Measurements from ENCODE around the gene ARGLU1.

ARGLU1 gene

GRCh38 chr13:106561551-106562170 is 6.3 kb downstream of the ARGLU1 start:
- peaks cover 71% of the 10 kb centered on the region for H4K20me1 ChIP-seq (ENCODE audit: control insufficient read depth, insufficient read depth, low read depth, low read length)

GRCh38 chr13:106560821-106561220 is 7.1 kb downstream of the ARGLU1 start:
- Histone ChIP-seq H4K20me1 (ENCODE audit: control insufficient read depth, insufficient read depth, low read depth, low read length) (peaks cover 68% of the 10 kb centered on the region), H3K4me1 (ENCODE audit: control insufficient read depth, low read length) (peaks cover 41% of the 10 kb centered on the region), H3K4me3 (ENCODE audit: low read length) (no peak overlapping the region), H3F3A (ENCODE audit: control insufficient read depth, insufficient read depth) (peaks cover 6% of the 10 kb centered on the region; the same call in 1 of the 2 replicates), H3K27ac (ENCODE audit: low read depth, low read length) (no peak overlapping the region), H3K9me3 (ENCODE audit: control insufficient read depth, insufficient read depth, low read length) (no peaks in the 10 kb centered on the region), H3K9me2 (replicated peaks; ENCODE audit: control insufficient read depth, low read length) (no peaks in the 10 kb centered on the region), H3K79me2 (ENCODE audit: control insufficient read depth, low read length) (peaks cover 100% of the 10 kb centered on the region), H3K36me3 (ENCODE audit: control insufficient read depth, low read length) (peaks cover 91% of the 10 kb centered on the region), H3K27me3 (ENCODE audit: control insufficient read depth, low read length) (no peaks in the 10 kb centered on the region), H3K4me2 (ENCODE audit: low read length) (no peak overlapping the region)
- TF ChIP-seq EZH2phosphoT487 (IDR thresholded peaks at IDR 0.05; ENCODE audit: borderline replicate concordance, low read length), result no peak
- no peak for TF ChIP-seq CTCF (IDR thresholded peaks at IDR 0.05; ENCODE audit: low read depth, low read length, poor library complexity, severe bottlenecking)

More at GRCh38 chr13:106561551-106562170, 6.3 kb downstream of the ARGLU1 start:
- H3K27me3 ChIP-seq (ENCODE audit: control insufficient read depth, low read length), result no peaks in the 10 kb centered on the region
- H3F3A ChIP-seq (ENCODE audit: control insufficient read depth, insufficient read depth), result peaks cover 5% of the 10 kb centered on the region; the same call in 1 of the 2 replicates
- TF ChIP-seq CTCF (IDR thresholded peaks at IDR 0.05; ENCODE audit: low read depth, low read length, poor library complexity, severe bottlenecking) (no peak), EZH2phosphoT487 (IDR thresholded peaks at IDR 0.05; ENCODE audit: borderline replicate concordance, low read length) (no peak)
- no peak overlapping the region for H3K27ac ChIP-seq (ENCODE audit: low read depth, low read length)
- H3K4me3 ChIP-seq (ENCODE audit: low read length), result 0 out of 2 replicates have a peak overlapping the region, but pooled peaks have one; percentile 2
- H3K9me2 ChIP-seq (replicated peaks; ENCODE audit: control insufficient read depth, low read length), result no peaks in the 10 kb centered on the region
- H3K9me3 ChIP-seq (ENCODE audit: control insufficient read depth, insufficient read depth, low read length), result no peaks in the 10 kb centered on the region
- peaks cover 46% of the 10 kb centered on the region for H3K4me1 ChIP-seq (ENCODE audit: control insufficient read depth, low read length)
- H3K79me2 ChIP-seq (ENCODE audit: control insufficient read depth, low read length), result peaks cover 100% of the 10 kb centered on the region
- H3K36me3 ChIP-seq (ENCODE audit: control insufficient read depth, low read length), result peaks cover 90% of the 10 kb centered on the region
- H3K4me2 ChIP-seq (ENCODE audit: low read length), result peak overlapping the region; percentile 22

GRCh38 chr13:106558527-106558926 is 9.4 kb downstream of the ARGLU1 start:
- H3K27ac ChIP-seq (ENCODE audit: low read depth, low read length), result no peak overlapping the region
- peaks cover 93% of the 10 kb centered on the region for H3K36me3 ChIP-seq (ENCODE audit: control insufficient read depth, low read length)
- peaks cover 49% of the 10 kb centered on the region for H4K20me1 ChIP-seq (ENCODE audit: control insufficient read depth, insufficient read depth, low read depth, low read length)
- H3K4me2 ChIP-seq (ENCODE audit: low read length), result no peak overlapping the region
- no peaks in the 10 kb centered on the region for H3K9me2 ChIP-seq (replicated peaks; ENCODE audit: control insufficient read depth, low read length)
- TF ChIP-seq CTCF (IDR thresholded peaks at IDR 0.05; ENCODE audit: low read depth, low read length, poor library complexity, severe bottlenecking) (no peak), EZH2phosphoT487 (IDR thresholded peaks at IDR 0.05; ENCODE audit: borderline replicate concordance, low read length) (no peak)
- H3K4me3 ChIP-seq (ENCODE audit: low read length), result no peak overlapping the region
- H3F3A ChIP-seq (ENCODE audit: control insufficient read depth, insufficient read depth), result peaks cover 9% of the 10 kb centered on the region; the same call in 1 of the 2 replicates
- no peaks in the 10 kb centered on the region for H3K9me3 ChIP-seq (ENCODE audit: control insufficient read depth, insufficient read depth, low read length)
- peaks cover 18% of the 10 kb centered on the region for H3K4me1 ChIP-seq (ENCODE audit: control insufficient read depth, low read length)
- H3K79me2 ChIP-seq (ENCODE audit: control insufficient read depth, low read length), result peaks cover 100% of the 10 kb centered on the region
- no peaks in the 10 kb centered on the region for H3K27me3 ChIP-seq (ENCODE audit: control insufficient read depth, low read length)

Measured in DOHH2 (cell line).